ENCODE measurements around the gene GTF2A1L. TPM values are rescaled to one million over a fixed set of nuclear protein-coding genes. Genes with fewer than 3 reads are reported as not detected.

Gene GTF2A1L
- 0.24 TPM in 1 of 2 replicates, not detected in the other for total RNA-seq

GRCh38 chr2:48617618-48618017, at the start of gene GTF2A1L:
GTF2A1L (plus strand) TSS chr2:48617856; CDS start chr2:48617875, 19 bp downstream.

Other genes with a start within 250 kb of the GTF2A1L start
- gene PPP1R21, start 177.1 kb upstream of the GTF2A1L start, total RNA-seq = 14.1 and 17.6 TPM in 2 replicates
- gene STON1, start 87.7 kb upstream of the GTF2A1L start, total RNA-seq = 0.21 and 0.48 TPM in 2 replicates
- gene LHCGR, start 137.9 kb downstream of the GTF2A1L start, total RNA-seq = not detected in 2 replicates